OCI-LY1 (cell line): ENCODE results near the gene STK31.

Experiments used
- EZH2 ChIP-seq: fragments of 200-600 bp; sonication (generic), shearing (Covaris generic); IDR thresholded peaks from 2 replicates; pipeline ENCODE4 v1.8.0; 2017; ENCODE audit warnings: borderline replicate concordance, mixed run types, mild to moderate bottlenecking, antibody characterized with exemption, low read length, moderate library complexity, mixed read lengths
- TF ChIP-seq, protein P1 (sequence below): fragments of 200-600 bp; sonication (generic), shearing (Covaris generic); IDR thresholded peaks from 2 replicates; pipeline ENCODE4 v1.5.1; 2017; ENCODE audit warnings: mild to moderate bottlenecking, antibody characterized with exemption, low read length, moderate library complexity, mixed read lengths

DNA sequence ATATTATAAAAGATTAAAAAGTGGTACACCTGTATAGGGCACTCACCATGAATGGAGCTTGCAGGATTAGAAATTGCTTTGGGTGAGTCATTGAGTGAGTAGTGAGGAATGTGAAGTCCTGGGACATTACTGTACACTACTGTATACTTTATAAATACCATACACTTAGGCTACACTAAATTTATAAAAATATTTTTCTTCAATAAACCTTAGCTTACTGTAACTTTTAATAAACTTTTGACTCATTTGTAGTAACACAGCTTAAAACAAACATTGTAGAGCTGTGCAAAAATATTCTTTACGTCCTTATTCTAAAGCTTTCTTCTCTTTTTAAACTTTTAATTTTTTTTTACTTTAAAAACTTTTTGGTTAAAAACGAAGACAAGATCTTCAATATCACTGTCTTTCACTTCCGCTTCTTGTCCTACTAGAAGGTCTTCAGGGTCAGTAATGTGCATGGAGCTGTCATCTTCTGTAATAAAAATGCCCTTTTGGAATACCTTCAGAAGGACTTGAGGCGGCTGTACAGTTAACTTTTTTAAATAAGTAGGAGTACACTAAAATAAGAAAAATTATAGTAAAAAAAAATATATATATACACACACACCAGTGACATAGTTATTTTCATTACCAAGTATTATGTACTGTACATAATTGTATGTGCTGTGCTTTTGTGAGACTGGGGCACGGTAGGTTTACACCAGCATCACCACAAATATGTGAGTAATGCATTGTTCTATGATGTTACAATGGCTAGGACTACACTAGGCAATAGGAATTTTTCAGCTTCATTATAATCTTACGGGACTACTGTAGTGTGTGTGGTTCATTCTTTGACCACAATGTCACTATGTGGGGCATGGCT, 3.5 kb downstream of the STK31 start:
- TF ChIP-seq, protein P1, sequence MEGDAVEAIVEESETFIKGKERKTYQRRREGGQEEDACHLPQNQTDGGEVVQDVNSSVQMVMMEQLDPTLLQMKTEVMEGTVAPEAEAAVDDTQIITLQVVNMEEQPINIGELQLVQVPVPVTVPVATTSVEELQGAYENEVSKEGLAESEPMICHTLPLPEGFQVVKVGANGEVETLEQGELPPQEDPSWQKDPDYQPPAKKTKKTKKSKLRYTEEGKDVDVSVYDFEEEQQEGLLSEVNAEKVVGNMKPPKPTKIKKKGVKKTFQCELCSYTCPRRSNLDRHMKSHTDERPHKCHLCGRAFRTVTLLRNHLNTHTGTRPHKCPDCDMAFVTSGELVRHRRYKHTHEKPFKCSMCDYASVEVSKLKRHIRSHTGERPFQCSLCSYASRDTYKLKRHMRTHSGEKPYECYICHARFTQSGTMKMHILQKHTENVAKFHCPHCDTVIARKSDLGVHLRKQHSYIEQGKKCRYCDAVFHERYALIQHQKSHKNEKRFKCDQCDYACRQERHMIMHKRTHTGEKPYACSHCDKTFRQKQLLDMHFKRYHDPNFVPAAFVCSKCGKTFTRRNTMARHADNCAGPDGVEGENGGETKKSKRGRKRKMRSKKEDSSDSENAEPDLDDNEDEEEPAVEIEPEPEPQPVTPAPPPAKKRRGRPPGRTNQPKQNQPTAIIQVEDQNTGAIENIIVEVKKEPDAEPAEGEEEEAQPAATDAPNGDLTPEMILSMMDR, result no peak
- TF ChIP-seq EZH2, result no peak
